ENCODE measurements around the gene NT5M.

NT5M gene

DNA sequence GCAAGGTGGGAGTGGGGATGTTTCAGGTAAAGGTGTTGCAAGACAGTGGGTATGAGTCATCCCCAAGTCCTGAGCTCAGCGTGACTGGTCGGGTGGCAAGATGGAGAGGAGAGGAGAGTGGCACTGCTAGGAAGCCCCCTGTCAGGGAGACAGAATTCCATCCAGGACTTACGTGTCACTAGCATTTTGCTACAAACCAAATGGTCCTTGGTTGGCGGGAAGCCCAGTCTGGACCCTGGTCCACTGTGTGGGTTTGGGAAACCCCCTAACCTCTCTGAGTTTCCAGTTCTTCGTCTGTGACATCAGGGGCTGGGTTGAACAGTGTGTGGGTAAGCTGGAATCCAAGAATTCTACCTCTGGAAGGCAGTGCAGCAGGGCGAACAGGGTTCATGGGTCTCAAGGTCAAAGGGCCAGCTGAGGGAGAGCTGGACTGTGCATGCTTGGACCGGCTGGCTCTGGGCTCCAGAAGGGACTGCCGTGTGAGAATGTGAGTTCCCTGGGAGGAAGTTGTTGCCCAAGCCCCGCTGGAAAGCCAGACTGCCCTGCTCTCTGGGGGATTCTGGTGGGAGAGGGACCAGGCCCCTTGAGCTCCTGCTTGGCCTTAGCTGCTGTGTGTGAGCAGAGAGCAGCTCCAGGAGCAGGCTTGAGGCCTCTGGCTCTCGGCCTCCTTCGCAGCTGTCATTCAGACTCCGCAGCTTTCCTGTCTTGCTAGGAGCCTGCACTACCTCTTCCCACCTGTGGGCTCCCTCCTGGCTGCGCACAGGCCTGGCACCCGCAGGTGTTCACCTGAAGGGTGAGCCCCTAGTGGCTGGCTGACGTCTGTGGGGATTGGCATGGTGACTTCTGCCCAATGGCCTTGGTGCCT is 84.6 kb downstream of the NT5M start:
- TF ChIP-seq, protein P1, sequence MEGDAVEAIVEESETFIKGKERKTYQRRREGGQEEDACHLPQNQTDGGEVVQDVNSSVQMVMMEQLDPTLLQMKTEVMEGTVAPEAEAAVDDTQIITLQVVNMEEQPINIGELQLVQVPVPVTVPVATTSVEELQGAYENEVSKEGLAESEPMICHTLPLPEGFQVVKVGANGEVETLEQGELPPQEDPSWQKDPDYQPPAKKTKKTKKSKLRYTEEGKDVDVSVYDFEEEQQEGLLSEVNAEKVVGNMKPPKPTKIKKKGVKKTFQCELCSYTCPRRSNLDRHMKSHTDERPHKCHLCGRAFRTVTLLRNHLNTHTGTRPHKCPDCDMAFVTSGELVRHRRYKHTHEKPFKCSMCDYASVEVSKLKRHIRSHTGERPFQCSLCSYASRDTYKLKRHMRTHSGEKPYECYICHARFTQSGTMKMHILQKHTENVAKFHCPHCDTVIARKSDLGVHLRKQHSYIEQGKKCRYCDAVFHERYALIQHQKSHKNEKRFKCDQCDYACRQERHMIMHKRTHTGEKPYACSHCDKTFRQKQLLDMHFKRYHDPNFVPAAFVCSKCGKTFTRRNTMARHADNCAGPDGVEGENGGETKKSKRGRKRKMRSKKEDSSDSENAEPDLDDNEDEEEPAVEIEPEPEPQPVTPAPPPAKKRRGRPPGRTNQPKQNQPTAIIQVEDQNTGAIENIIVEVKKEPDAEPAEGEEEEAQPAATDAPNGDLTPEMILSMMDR (IDR thresholded peaks at IDR 0.05; ENCODE audit: insufficient read depth, low read depth, low read length, missing control alignments), result peak; percentile 22
- DNase-seq (ENCODE audit: low read depth), result peak; percentile 24
- no peak overlapping the region for H3K4me3 ChIP-seq (ENCODE audit: low read depth, low read length)

DNA sequence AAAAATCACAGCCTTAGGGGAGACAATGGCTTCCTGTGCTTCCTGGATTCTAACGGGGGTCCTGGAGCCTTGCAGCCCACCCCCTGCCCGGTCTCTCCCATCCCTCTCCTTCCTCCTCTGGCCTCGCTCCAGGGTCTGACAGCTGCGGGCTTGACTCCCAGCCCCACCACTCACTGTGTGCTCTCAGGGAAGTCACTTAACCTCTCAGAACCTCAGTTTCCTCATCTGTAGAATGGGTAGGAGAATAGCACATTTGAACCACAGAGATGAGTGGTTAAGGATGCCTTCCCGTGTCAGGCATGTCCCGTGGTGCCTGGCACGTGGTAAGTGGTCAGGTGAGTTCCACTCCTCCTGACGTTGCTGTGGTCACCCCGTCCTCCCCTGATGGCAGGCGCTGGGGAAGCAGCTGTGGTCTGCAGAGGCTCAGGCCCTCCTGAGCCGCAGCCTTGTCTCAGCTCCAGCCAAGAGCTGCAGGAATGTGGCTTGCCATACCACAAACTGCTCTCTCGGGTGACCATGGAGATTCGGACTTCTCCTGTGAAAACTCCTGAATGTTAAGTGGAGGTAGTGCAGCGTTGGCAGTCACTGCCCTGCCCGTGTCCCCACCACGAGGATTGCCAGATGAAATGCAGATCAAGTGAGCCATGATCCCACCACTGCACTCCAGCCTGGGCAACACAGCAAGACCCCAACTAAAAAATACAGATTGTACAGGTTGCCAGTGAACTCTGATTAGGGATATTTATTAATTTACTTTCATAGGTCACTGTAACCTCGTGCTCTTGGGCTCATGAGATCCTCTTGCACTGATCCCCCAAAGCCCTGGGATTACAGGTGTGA is 85.7 kb downstream of the NT5M start:
- TF ChIP-seq, protein P1 (IDR thresholded peaks at IDR 0.05; ENCODE audit: insufficient read depth, low read depth, low read length, missing control alignments), result no peak
- no peak for DNase-seq (ENCODE audit: low read depth)
- no peak overlapping the region for H3K4me3 ChIP-seq (ENCODE audit: low read depth, low read length)

DNA sequence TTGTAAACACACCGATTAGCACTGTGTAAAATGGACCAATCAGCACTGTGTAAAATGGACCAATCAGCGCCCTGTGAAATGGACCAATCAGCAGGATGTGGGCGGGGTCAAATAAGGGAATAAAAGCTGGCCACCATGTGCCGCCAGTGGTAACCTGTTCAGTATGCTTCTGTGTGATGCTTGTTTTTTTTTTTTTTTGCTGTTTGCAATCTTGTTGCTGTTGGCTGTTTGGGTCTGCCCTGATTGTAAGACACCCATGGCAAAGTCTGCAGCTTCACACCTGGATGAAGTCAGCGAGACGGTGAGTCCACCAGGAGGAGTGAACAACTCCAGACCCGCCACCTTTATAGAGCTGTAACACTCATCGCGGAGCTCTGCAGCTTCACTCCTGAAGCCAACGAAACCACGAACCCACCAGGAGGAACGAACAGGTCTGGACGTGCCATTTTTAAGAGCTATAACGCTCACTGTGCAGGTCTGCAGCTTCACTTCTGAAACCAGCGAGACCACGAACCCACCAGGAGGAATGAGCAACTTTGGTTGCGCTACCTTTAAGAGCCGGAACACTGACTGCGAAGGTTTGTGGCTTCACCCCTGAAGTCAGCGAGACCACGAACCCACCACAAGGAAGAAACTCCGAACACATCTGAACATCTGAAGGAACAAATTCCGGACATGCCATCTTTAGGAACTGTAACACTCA is 88.6 kb downstream of the NT5M start:
- peak; percentile 83 for DNase-seq (ENCODE audit: low read depth)
- peak overlapping the region; percentile 12 for H3K4me3 ChIP-seq (ENCODE audit: low read depth, low read length)
- TF ChIP-seq, protein P1 (IDR thresholded peaks at IDR 0.05; ENCODE audit: insufficient read depth, low read depth, low read length, missing control alignments), result no peak

DNA sequence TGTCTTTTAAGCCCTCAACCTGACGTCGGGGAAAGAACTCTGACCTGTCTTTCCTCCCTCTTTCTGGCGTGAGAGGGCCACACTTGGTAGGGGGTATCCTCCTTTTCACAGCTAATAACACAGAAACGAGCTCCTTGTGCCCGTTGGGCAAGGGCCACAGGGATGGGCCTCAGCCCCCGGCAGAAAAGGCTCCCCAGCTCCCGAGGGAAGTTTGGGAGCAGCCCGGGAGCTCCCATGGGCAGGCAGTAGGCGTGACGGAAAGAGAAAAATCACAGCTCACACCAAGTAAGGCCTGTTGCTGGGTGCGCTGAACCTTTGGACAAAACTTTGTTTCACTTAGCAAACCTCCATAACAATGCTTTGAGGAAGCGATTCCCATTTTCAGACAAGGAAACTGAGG is 90.8 kb downstream of the NT5M start:
- no peak overlapping the region for H3K4me3 ChIP-seq (ENCODE audit: low read depth, low read length)
- no peak for DNase-seq (ENCODE audit: low read depth)
- TF ChIP-seq, protein P1 (IDR thresholded peaks at IDR 0.05; ENCODE audit: insufficient read depth, low read depth, low read length, missing control alignments), result no peak

DNA sequence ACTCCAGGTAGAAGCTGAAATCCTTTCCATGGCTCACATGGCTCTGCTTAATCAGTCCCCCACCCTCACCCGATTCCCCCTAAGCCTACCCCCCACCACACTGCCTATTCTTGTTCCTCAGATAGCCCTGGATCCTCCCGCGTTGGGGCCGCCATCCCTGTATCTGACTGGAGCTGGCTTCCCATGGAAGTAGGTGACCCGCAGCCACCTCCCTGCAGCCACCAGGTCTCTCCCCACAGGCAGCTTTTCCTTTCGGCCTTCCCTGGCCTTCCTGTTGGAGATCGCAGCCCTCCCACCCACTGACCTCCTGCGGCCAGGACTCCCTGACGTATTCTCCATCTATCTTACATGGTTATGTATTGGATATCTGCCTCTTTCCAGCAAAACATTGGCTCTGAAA is 91.3 kb downstream of the NT5M start:
- no peak for DNase-seq (ENCODE audit: low read depth)
- TF ChIP-seq, protein P1 (IDR thresholded peaks at IDR 0.05; ENCODE audit: insufficient read depth, low read depth, low read length, missing control alignments), result no peak
- no peak overlapping the region for H3K4me3 ChIP-seq (ENCODE audit: low read depth, low read length)

DNA sequence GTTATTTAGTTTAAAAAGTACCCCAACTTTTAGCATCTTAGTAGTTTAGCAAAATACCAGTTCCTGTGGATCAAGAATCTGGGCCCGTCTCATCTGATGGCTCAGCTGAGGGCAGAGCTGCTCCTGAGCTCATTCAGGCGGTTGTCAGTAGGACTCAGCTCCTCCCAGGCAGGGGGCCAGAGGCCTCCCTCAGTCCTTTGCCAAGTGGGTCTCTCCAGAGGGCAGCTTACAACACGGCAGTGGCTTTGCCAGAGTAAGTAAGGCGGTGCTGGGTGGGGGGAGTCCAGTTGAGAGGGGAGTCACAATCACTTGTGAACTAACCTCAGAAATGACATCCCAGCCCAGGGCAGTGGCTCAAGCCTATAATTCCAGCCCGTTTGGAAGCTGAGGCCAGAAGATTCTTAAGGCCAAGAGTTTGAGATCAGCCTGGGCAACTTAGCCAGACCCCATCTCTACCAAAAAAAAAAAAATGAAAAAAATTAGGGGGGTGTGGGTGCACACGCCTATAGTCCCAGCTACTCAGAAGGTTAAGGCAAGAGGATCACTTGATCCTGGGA is 92.2 kb downstream of the NT5M start:
- H3K4me3 ChIP-seq (ENCODE audit: low read depth, low read length), result no peak overlapping the region
- TF ChIP-seq, protein P1 (IDR thresholded peaks at IDR 0.05; ENCODE audit: insufficient read depth, low read depth, low read length, missing control alignments), result no peak
- DNase-seq (ENCODE audit: low read depth), result no peak
